Measurements from ENCODE around the gene CD6. TPM values are rescaled to one million over a fixed set of nuclear protein-coding genes. Genes with fewer than 3 reads are reported as not detected.

The CD6 gene
- total RNA-seq, 1 donor from 2014 or later: 0.62 TPM

DNA sequence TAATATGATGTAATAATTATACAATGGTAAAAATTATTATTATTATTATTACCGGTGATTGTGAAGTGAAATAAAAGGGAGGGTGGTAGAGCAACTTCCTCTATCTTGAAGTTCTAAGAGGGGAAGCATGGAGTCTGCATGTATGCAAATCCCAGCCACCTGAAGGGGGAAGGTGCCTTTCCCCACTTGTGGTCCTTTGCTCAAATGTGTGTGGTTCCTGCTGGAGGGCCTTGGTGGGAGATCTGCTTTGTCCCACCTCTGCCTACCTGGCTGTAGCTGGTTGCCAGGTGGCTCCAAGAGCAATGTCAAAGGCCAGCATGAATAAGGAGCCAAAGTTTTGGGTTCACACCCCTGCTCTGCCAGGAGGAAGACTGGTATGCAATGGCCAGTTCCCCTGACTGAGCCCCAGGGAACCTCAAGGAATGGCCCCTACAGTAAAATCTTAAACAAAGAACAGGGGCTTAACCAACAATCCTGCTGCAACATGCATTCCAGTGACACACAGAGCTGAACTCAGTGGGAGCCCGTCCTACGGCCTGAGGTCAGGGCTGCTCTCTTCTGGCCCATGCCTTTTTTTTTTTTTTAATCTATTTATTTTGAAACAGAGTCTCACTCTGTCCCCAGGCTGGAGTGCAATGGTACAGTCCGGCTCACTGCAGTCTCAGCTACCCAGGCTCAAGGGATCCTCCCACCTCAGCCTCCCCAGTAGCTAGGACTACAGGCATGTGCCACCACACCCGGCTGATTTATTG, 38.7 kb upstream of the CD6 start:
- Mint-ChIP-seq H3K4me3 (ENCODE audit: low read depth) (no peak overlapping the region), H3K36me3 (ENCODE audit: insufficient read depth) (peaks cover 16% of the 10 kb centered on the region), H3K9me3 (ENCODE audit: low read depth) (no peaks in the 10 kb centered on the region), H3K4me1 (ENCODE audit: low read depth) (no peaks in the 10 kb centered on the region), H3K27ac (no peak overlapping the region), H3K27me3 (no peaks in the 10 kb centered on the region)
- DNase-seq (ENCODE audit: low spot score, unreplicated experiment): no peak
- TF ChIP-seq, protein P1, sequence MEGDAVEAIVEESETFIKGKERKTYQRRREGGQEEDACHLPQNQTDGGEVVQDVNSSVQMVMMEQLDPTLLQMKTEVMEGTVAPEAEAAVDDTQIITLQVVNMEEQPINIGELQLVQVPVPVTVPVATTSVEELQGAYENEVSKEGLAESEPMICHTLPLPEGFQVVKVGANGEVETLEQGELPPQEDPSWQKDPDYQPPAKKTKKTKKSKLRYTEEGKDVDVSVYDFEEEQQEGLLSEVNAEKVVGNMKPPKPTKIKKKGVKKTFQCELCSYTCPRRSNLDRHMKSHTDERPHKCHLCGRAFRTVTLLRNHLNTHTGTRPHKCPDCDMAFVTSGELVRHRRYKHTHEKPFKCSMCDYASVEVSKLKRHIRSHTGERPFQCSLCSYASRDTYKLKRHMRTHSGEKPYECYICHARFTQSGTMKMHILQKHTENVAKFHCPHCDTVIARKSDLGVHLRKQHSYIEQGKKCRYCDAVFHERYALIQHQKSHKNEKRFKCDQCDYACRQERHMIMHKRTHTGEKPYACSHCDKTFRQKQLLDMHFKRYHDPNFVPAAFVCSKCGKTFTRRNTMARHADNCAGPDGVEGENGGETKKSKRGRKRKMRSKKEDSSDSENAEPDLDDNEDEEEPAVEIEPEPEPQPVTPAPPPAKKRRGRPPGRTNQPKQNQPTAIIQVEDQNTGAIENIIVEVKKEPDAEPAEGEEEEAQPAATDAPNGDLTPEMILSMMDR (IDR thresholded peaks at IDR 0.05; ENCODE audit: unreplicated experiment): no peak

DNA sequence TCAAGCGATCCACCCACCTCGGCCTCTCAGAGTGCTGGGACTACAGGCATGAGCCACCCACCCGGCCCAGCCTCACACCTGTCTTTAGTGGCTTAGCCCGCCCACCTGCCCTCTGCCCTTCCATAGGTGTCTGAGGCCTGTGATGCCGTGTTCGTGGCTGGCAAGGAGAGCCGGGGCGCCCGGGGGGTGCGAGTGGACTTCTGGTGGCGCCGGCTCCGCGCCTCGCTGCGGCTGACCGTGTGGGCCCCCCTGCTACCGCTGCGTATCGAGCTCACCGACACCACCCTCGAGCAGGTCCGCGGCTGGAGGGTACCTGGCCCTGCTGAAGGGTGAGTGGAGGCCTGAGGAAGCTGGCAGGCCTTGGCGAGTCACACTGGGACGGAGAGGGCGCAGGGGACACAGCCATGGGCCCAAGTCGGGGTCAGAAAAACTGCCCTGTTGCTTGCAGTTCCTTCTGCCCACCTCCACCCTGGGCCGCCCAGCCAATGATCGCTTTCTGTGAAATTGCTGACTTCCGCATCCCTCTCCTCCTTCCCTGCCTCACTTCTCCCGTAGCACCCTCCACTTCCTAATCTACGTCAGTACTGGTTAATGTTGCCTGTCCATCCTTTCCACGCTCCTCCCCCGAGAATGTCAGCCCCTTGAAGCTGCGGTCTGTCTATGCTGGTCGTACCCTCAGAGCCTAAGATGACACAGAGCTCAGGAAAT, 37.9 kb upstream of the CD6 start:
- no peaks in the 10 kb centered on the region for H3K27me3 Mint-ChIP-seq

DNA sequence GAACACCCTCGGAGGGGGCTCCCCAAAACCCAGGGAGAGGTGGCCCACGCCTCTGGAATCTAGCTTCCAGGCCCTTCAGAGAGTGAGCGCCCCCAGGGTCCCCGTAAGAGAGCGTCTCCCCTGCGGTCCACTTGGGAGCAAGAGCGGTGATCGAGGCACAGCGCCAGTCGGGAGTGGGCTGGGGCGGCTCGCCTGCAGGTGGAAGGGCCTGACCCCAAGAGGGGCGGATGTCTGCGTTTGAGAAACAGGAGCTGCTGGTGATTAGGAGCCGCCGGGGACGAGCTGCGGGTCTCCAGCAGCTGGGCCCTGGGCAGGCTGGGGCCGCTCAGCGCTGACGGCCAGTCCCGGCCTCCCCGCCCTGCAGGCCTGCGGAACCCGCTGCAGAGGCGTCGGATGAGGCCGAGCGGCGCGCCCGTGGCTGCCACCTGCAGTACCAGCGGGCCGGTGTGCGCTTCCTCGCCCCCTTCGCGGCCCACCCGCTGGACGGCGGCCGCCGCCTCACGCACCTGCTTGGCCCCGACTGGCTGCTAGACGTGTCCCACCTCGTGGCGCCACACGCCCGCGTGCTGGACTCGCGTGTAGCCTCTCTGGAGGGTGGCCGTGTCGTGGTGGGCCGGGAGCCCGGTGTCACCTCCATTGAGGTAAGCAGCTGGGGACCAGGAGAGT, 37.2 kb upstream of the CD6 start:
- no peak for DNase-seq (ENCODE audit: low spot score, unreplicated experiment)
- Mint-ChIP-seq H3K4me3 (ENCODE audit: low read depth) (no peak overlapping the region), H3K27ac (no peak overlapping the region), H3K27me3 (no peaks in the 10 kb centered on the region), H3K36me3 (ENCODE audit: insufficient read depth) (peaks cover 15% of the 10 kb centered on the region), H3K9me3 (ENCODE audit: low read depth) (no peaks in the 10 kb centered on the region), H3K4me1 (ENCODE audit: low read depth) (peaks cover 1% of the 10 kb centered on the region)
- TF ChIP-seq, protein P1 (IDR thresholded peaks at IDR 0.05; ENCODE audit: unreplicated experiment): no peak

More for the DNA sequence above, 37.9 kb upstream of the CD6 start:
- peaks cover 16% of the 10 kb centered on the region for H3K36me3 Mint-ChIP-seq (ENCODE audit: insufficient read depth)
- H3K4me1 Mint-ChIP-seq (ENCODE audit: low read depth): no peaks in the 10 kb centered on the region
- no peak overlapping the region for H3K27ac Mint-ChIP-seq
- DNase-seq (ENCODE audit: low spot score, unreplicated experiment): no peak
- H3K4me3 Mint-ChIP-seq (ENCODE audit: low read depth): no peak overlapping the region
- no peaks in the 10 kb centered on the region for H3K9me3 Mint-ChIP-seq (ENCODE audit: low read depth)
- TF ChIP-seq, protein P1 (IDR thresholded peaks at IDR 0.05; ENCODE audit: unreplicated experiment): no peak

DNA sequence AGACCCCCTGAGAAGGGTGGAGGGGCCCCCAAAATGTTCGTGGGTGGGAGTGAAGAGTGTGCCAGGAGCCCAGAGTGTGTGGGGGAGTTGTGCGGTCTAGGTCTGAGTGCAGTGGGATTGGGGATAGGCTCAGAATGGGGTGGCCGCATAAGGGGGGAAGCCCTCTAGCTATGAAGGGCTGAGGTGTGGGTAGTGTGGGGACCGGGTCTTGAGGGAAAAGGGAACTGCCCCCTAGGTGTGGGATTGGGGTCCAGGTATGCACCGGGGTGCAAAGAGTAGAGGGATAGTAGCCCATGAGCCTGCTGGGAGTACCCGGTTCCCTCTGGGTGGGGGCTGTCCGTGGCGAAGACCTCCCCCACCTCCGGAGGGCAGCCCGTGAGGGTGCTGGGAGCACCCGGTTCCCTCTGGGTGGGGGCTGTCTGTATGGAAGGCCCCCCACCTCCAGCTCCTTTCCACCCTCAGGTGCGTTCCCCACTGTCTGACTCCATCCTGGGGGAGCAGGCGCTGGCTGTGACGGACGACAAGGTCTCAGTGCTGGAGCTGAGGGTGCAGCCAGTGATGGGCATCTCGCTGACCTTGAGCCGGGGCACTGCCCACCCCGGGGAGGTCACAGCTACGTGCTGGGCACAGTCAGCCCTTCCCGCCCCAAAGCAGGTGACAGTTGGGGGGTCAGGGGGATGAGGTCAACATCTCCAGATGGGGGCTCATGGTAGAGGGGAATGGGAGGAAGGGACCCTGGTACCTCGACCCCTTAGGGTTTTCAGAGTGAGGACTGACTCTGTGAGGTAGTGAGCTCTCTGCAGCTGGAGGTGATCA, 36.5 kb upstream of the CD6 start:
- Mint-ChIP-seq H3K36me3 (ENCODE audit: insufficient read depth) (peaks cover 9% of the 10 kb centered on the region), H3K9me3 (ENCODE audit: low read depth) (no peaks in the 10 kb centered on the region), H3K27ac (no peak overlapping the region), H3K4me1 (ENCODE audit: low read depth) (peaks cover 2% of the 10 kb centered on the region), H3K4me3 (ENCODE audit: low read depth) (no peak overlapping the region), H3K27me3 (no peaks in the 10 kb centered on the region)
- TF ChIP-seq, protein P1 (IDR thresholded peaks at IDR 0.05; ENCODE audit: unreplicated experiment): no peak
- DNase-seq (ENCODE audit: low spot score, unreplicated experiment): no peak

Measured in progenitor cell of endocrine pancreas (in vitro differentiated cells).